ENCODE measurements around the gene GALM.
"Not testable (repeated sequence)": the region's sequence is repeated elsewhere in the genome, so short reads cannot be mapped to it uniquely, and the experiment has no call there.

The GALM gene

DNA sequence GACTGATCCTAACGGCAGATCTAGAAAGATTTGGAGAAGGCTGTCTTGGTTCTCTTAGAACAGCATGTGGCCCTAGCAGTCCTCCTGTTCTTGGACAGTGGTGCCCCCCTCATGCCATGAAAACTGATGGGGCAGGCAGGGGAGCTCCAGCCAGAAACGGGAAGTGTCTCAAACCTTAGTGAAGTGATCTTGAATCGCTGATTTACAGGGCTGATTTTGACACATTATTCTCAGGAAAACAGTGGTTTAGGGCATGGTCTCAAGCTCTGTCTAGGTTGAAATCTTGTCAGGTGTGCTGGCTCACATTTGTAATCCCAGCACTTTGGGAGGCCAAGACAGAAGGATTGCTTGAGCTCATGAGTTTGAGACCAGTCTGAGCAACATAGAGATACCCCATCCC, 47.4 kb downstream of the GALM start:
- no peak for DNase-seq

DNA sequence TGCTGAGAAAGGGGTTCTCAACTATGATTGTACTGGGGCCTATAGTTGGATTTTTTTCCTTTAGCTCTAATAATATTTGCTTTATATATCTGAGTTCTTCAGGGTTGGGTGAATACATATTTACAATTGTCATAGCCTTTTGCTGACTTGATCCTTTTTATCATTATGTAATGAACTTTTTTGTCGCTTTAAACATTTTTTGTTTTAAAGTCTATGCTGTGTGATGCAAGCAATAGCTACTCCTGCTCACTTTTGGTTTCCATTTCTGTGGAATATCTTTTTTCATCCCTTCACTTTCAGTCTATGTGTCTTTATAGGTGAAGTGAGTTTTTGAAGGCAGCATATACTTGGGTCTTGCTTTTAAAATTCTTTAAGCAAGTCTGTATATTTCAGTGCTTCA, 49.0 kb downstream of the GALM start:
- DNase-seq: not testable (repeated sequence)

DNA sequence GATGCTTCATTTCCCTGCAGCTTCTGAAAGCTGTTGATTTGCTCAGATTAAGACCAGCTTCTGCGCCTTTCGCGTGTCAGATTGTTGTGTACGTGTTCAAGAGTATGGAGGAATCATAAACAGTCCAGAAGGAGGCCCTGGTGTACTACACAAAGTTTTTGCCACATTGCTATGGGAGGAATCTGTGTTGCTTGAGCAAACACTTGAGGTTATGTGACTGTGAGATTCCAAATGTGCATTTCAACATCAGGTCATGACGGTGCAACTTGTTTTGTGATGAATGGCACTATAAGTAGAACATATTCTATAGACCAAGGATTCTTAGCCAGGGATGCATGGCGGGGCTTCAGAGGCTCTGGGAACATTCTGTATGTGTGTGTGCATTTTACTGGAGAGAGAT, 50.3 kb downstream of the GALM start:
- no peak for DNase-seq

DNA sequence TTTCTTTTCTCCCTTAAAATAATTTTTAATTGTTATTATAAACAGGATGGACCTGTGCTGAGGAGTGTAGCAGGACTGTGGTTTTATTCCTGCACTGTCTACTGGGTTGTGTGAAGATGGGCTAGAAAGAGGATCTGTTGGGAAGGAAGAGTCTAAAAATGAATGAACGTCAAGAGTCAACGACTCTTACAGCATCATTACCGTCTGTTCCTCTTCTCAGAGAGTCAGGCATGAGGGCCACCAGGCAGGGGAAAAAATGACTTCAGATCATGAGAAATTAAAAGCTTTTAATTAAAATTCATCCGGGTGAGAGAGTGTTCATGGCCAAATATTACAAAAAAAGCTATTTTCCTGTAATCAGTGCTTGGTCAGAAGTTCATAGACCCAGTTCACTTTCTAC, 52.7 kb downstream of the GALM start:
- DNase-seq: no peak

DNA sequence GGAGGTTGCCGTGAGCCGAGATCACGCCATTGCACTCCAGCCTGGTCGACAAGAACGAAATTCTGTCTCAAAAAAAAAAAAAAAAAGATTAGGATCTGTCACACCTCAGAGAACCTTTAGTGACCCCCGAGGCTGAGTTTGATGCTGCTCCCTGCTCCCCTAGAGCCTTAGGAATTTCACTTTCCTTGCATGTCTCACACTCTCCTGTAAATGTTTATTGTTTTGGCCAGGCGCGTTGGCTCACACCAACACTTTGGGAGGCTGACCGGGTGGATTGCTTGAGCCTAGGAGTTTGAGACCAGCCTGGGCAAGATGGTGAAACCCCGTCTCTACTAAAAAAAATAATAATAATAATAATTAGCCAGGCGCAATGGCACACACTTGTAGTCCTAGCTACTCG, 53.8 kb downstream of the GALM start:
- no peak for DNase-seq

DNA sequence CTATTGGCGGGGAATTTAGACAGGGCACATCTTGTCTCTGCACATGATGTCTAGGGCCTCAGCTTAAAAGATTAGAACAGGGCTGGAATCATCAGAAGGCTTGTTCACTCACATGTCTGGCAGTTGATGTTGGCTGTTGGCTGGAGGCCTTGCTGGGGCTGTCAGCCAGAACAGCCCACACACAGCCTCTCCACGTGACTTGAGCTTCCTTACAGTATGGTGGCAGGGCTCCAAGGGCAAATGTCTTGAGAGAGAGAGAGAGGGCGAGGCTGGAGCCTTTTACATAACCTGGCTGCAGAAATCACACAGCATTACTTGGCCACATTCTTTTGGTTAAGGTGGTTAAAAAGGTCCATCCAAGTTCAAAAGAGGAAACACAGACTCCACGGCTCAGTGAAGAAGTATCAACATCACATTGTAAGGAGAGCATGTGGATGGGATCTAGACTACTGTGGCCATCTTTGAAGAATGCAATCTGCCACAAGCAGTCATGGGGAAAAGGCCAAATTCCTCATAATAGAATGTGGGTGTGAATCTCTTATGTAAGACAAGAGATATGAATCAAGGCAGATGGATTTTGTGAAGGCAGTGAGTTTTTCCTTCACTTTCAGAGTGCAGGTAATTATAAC, 54.8 kb downstream of the GALM start:
- peak; percentile 87 for DNase-seq

DNA sequence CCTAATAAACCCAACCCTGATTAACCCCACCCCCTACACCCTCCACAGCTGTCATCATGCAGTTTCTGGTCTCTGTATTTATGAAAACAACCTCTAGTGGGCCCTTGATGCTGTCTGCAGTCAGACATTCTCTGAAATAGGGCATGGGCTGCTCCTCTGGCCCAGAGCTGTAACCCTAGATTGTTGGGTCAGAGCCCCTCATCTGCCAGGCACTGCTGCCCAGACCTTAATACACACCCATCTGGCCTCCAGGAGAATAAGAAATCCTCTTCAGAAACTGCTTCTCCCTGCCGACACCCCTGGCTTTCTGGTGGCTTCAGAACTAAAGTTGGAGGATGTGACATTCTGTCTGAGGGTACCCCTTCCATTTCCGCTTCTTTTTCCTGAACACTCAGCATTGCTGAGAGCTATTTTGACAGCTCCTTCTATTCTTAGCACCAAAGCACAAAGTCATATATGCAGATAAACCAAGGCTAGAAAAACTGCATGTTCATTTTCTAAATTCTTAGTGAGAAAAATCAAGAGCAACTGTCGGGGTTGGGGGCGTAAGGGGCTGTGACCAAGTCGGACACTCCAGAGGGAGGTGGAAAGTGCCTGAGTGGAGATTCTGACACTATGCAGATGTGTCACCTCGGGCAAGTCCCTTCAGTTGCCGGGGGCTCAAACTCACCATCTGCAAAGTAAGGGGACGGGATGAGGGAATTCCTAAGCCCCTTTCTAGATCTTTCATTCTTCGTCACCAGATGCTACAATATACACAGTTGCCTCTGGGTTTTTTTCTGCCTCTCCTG, 56.6 kb downstream of the GALM start:
- DNase-seq: no peak

DNA sequence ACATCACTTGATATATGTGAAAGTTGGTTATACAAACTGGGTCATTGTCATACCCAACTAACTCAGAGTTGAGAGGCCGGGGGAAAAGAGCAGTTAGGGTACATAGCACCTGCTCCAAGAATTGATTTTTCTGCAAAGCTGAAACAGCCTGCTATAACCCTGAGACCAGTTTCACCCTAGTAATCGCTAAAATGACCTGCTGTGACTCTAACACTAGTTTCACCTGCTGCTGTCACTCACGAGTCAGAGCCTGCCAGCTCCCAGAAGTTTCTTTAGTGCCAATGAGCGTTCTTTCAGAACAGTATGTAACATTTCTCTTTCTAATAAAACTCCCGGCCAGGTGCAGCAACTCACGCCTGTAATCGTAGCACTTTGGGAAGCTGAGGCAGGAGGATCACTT, 57.3 kb downstream of the GALM start:
- no peak for DNase-seq

DNA sequence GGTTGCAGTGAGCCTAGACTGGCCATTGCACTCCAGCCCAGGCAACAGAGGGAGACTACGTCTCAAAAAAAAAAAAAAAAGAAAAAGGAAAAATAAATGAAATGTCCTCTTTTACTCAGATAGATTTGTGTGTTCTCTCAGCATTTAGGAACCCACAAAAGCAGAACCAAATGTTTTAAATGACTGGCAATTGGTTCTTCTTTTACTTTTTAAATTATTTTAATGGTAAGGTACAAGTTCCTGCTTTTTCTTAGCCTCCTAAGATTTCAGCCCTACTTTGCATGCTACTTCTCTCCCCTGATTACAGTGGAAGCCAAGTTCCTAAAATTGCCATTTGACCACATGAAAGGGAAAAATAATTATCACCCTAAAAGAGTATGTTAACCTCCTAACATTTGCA, 61.7 kb downstream of the GALM start:
- no peak for DNase-seq

DNA sequence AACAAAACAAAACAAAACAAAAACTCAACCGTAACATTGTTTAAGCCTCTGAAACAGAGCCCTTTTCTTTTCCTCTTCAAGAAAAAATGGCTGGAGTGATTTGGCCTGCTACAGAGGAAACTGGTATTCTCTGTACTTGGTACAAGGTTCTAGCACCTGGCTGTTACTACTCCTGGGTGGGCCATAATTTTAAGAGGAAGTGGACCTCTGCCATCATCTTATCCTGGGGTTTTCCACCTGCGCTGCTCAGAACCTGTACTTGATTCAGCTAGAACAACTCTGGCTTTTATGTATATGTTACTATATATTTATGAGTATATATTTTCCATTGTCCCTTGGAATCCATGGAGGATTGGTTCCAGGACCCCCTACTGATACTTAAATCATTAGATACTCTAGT, 62.8 kb downstream of the GALM start:
- no peak for DNase-seq

DNA sequence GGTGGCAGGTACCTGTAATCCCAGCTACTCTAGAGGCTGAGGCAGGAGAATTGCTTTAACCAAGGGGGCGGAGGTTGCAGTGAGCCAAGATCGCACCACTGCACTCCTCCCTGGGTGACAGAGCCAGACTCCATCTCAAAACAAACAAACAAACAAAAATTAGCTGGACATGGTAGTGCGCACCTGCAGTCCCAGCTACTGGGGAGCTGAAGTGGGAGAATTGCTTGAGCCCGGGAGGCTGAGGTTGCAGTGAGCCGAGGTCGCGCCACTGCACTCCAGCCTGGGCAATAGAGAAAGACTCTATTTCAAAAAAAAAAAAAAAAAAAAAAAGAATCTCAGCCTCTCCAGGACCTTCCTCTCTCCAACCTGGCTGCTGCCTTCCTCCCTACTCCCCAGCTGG, 65.2 kb downstream of the GALM start:
- no peak for DNase-seq

DNA sequence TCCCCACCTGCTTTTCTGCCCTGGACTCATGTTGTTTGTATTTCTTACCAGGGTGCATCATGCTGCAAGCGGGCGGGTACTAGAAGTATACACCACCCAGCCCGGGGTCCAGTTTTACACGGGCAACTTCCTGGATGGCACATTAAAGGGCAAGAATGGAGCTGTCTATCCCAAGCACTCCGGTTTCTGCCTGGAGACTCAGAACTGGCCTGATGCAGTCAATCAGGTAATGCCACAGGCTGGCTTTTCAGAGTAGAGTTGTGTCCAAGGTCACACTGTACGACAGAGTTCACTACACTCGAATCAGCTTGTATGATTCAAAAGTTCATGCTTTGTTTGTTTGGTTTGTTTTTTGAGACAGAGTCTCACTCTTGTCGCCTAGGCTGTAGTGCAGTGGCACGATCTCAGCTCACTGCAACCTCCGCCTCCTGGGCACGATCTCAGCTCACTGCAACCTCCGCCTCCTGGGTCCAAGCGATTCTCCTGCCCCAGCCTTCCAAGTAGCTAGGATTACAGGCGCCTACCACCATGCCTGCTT, 65.8 kb downstream of the GALM start:
- DNase-seq: no peak

DNA sequence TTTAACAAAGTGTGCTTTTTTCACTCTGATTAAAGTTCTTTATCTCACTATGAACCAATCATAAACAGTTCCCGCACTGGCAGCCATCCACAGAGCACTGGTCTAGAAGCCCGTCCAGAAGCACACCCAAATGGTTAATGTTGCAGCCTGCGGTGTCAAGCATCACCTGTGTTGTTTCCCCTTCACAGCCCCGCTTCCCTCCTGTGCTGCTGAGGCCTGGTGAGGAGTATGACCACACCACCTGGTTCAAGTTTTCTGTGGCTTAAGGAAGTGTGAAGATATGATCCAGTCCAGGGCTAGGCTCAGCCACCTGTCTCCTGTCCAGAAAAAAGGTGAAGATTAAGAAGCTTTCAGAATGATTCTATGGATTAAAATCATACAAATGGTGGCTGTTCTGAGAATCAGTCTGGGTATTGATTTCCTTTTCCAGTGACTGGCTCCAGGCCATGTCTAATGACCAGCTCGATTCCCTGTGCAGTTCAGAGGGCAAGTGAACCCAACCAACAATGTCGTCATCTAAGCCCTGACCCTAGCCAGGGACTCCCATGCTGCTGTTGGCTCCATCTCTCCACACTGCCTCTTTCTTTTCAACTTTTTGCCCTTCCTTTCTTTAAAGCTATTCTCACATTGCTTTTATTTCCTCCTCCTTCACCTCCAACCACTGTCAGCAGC, 67.5 kb downstream of the GALM start:
- no peak for DNase-seq

DNA sequence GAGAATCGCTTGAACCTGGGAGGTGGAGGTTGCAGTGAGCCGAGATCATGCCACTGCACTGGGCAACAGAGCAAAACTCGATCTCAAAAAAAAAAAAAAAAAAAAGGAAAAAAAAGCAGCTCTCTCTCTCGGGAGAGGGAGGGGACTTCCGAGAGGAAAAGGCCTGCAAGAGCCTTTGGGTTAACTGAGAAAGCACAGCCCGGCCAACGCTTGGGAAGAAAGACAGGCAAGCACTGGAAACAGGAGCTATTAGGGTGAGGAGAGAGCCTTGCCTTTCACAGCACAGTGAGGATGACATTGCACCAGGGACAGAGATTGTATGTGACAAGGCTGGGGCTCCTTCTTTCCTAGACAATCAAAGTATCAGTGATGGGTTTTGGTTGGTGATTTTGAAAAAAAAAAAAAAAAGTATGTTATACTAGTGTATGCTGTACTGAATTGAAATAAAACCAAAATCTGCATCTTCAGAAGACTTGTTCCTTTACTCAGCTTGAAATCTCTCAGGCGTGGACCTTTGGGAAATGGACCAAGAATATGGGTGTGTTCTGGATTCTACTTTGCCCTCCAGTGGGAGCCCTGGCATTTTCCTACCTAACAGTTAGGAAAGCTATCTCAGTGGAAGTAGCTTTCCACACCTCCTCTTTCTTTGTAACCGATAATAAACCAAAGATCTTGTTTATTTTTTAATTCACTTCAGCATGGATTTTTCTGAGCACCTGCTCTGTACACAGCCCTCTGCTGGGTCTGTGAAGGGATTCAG, 68.6 kb downstream of the GALM start:
- DNase-seq: no peak

DNA sequence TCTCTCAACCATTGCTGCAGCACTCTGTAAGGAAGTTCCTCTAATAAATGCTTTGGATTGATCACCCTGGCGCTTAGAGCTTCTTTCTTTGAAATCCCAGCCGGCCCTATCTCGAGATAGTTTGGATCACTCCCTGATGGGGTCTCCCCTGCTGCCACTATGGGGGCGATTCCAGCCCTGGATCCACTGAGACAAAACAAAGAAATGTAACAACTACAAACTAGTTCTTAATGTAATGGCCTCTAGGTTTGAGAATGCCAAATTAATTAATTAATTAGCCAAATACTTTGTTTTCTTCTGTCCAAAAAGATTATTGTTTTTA, 70.0 kb downstream of the GALM start:
- no peak for DNase-seq

DNA sequence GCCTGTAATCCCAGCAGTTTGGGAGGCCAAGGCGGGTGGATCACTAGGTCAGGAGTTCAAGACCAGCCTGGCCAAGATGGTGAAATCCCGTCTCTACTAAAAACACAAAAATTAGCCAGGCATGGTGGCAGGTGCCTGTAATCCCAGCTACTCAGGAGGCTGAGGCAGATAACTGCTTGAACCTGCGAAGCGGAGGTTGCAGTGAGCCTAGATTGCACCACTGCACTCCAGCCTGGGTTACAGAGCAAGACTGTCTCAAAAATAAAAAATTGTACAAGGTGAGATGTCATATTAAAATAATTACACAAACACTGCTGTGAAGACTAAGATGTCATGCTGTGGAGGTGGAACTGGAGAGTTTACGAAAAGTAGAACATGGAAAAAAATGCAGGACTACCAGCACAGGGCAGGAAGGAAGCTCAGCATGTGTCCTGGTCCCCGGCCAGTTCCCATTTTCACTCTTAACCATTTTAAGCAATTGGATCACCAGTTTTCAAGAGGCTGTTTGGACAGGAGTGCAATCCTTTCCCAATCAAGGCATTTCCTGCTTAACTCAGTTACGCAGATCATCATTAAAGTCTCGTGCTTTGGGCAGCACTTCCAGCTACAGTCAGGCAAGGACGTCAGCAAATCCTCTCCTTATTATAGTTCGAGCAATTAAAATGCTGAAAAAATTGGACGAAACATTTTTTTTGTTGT, 71.2 kb downstream of the GALM start:
- DNase-seq: not testable (repeated sequence)

DNA sequence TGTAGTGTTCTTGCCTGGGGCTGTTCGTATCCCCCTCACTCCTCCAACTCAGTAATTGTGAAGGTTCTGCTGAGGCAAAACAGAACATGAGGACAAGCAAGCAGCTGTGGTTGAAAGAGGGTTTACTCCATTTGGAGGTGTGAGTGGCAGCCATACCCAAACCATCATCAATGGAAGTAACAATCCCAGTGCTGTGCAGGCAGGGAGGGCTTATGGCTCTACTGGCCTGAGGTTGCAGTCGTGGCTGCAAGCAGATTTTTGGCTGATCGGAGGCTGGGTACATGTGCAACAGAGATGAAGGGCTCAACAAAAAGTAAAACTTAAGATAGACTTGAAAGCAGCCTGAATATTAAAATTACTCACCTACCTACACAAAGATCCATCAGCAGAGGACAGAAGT, 72.0 kb downstream of the GALM start:
- DNase-seq: no peak

DNA sequence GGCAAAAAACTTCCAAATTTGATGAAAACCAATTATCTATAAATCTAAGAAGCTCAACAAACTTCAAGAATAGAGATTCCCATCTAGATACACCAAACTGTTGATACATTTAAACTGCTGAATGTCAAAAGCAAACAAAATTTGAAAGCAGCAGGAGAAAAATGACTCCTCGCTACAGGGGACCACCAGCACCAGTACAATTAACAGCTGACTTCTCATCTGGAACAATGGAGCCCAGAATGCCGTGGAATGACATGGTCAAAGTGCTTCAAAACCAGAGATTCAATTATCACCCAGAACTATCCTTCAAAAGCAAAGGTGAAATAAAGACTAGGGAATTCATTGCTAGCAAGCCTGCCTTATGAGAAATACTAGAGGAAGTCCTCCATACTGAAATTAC, 73.6 kb downstream of the GALM start:
- no peak for DNase-seq

DNA sequence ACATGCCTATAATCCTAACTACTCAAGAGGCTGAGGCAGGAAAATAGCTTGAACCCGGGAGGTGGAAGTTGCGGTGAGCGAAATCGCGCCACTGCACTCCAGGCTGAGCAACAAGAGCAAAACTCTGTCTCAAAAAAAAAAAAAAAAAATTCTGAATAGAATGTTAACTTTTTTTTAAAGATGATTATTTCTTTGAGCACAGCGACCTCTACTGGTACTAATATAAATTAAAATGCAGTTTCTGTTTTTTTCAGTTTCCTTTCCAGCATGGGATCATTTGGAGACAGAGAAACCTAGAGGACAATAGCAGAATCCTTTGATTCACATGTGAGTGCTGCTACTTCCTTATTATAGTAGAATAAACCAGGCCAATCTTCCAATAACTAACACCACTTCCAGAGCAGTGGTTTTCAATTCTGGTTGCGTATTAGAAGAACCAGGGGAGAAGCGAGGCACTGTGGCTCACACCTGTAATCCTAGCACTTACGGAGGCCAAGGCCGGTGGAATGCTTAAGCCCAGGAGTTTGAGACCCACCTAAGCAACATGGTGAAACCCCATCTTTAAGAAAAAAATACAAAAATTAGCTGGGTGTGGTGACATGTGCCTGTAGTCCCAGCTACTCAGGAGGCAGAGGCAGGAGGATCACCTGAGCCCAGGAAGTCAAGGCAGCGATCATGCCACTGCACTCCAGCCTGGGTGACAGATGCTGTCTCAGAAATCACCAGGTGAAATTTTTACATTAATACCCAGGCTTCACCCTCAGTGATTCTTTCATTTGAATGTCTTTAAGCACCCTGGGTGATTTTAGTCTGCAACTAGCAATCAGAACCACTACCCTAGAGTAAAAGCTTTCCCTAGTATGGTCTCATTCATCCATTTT, 75.2 kb downstream of the GALM start:
- DNase-seq: peak; percentile 26

DNA sequence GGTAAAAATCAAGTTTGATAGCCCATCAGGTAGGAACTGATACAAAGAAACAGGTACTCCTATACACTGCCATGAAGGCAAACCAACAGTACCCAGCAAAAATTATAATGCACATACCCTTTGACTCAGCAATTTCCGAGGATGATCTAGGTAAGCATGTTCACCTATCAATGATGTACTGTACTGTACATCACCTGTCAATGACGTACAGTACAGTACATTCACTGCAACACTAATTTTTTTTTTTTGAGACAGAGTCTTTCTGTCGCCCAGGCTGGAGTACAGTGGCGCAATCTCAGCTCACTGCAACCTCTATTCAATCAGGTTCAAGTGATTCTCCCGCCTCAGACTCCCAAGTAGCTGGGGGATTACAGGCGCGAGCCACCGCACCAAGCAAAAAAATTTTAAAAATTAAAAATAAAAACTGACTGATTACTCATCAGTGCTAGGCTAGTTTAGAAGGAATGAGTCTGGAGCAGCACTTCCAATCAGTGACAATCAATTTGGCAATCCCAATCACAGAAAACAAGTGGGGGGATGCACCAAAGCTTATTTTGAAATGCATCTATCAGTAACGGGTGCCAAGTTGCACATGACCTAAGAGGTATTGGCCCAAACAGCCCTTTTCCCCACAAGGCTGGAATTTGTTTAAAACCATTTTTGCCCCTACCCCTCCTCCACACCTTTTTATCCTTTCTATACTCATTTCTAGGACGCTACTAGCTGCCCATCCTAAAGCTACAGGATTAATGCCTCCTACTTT, 77.1 kb downstream of the GALM start:
- DNase-seq: no peak
